ENCODE data around the gene ARHGEF7. TPM values are rescaled to one million over a fixed set of nuclear protein-coding genes. Genes with fewer than 3 reads are reported as not detected.
"Not testable (repeated sequence)": the region's sequence is repeated elsewhere in the genome, so short reads cannot be mapped to it uniquely, and the experiment has no call there.

Gene ARHGEF7
- total RNA-seq, 2 donors from 2014 or later, result 49.5 to 53.5 TPM

DNA sequence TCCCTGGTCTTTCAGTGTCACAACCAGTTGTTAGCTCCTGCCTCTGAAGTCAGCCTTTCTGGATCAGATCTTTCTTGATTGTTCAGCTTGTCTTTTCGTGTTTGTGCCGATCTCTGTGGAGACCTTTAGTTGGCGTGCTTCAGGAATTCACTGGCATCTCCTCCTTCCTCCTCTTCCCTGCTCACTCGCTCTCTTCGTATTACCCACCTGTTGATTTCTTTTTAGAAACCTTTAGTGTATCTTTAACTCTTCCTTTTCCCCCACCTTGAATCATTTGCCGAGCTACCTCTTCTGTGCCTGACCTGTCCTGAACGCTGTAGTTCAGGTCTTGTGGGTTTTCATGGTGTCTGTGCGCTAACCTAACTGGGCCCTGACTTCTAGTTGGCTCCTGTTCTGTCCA, 141.3 kb downstream of the ARHGEF7 start:
- H3K4me1 ChIP-seq (ENCODE audit: control insufficient read depth, insufficient read depth, low read length), result peaks cover 23% of the 10 kb centered on the region
- peaks cover 21% of the 10 kb centered on the region for H3K4me1 Mint-ChIP-seq
- peaks cover 32% of the 10 kb centered on the region for H3K36me3 ChIP-seq (ENCODE audit: control insufficient read depth, insufficient read depth, low read length)
- H3K4me3 Mint-ChIP-seq, result no peak overlapping the region
- H3K27me3 ChIP-seq (ENCODE audit: control insufficient read depth, insufficient read depth, low read length, poor library complexity, severe bottlenecking), result no peaks in the 10 kb centered on the region
- peaks cover 37% of the 10 kb centered on the region for H3K36me3 Mint-ChIP-seq (ENCODE audit: low read depth)
- no peak overlapping the region for H3K27ac ChIP-seq (ENCODE audit: low read depth, low read length)
- no peaks in the 10 kb centered on the region for H3K9me3 Mint-ChIP-seq
- 95 to 97% methylated on average over 8 of the region's 8 CpGs for WGBS, 2 experiments (ENCODE audit: insufficient coverage in 1 of 2, insufficient read length in 1 of 2)
- no peaks in the 10 kb centered on the region for H3K27me3 Mint-ChIP-seq (ENCODE audit: insufficient read depth)
- no peak for DNase-seq
- H3K9ac ChIP-seq (ENCODE audit: extremely low read depth, low read length, poor library complexity, severe bottlenecking), result no peak overlapping the region
- peak overlapping the region; percentile 32 for H3K4me3 ChIP-seq (ENCODE audit: low read length)
- TF ChIP-seq, protein P1, sequence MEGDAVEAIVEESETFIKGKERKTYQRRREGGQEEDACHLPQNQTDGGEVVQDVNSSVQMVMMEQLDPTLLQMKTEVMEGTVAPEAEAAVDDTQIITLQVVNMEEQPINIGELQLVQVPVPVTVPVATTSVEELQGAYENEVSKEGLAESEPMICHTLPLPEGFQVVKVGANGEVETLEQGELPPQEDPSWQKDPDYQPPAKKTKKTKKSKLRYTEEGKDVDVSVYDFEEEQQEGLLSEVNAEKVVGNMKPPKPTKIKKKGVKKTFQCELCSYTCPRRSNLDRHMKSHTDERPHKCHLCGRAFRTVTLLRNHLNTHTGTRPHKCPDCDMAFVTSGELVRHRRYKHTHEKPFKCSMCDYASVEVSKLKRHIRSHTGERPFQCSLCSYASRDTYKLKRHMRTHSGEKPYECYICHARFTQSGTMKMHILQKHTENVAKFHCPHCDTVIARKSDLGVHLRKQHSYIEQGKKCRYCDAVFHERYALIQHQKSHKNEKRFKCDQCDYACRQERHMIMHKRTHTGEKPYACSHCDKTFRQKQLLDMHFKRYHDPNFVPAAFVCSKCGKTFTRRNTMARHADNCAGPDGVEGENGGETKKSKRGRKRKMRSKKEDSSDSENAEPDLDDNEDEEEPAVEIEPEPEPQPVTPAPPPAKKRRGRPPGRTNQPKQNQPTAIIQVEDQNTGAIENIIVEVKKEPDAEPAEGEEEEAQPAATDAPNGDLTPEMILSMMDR (conservative IDR thresholded peaks at IDR 0.05), result no peak
- peaks cover 13% of the 10 kb centered on the region for H3K9me3 ChIP-seq (ENCODE audit: control insufficient read depth, low read length)
- peak overlapping the region; percentile 8 for H3K27ac Mint-ChIP-seq

DNA sequence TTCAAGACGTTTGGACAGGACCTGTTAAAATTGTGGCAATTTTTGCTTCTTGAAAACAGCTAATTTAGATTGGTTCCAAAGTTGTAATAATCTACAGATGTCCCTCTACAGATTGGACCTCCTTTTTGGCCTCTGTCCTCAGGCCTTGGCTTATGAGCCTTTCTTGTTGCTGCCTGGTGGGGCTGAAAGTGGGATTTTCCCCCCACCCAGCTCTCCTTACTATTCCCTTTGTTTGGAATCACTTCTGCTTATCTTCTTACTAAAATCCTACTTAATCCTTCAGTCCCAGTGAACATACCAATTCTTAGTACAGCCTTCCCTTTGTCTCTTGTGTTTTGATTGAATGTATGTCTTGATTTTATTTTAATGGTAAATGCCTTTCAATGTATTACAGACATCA, 141.8 kb downstream of the ARHGEF7 start:
- peak overlapping the region; percentile 32 for H3K4me3 ChIP-seq (ENCODE audit: low read length)
- H3K36me3 ChIP-seq (ENCODE audit: control insufficient read depth, insufficient read depth, low read length), result peaks cover 32% of the 10 kb centered on the region
- no peak overlapping the region for H3K4me3 Mint-ChIP-seq
- no peaks in the 10 kb centered on the region for H3K9me3 Mint-ChIP-seq
- H3K4me1 Mint-ChIP-seq, result peaks cover 16% of the 10 kb centered on the region
- peaks cover 13% of the 10 kb centered on the region for H3K9me3 ChIP-seq (ENCODE audit: control insufficient read depth, low read length)
- peaks cover 37% of the 10 kb centered on the region for H3K36me3 Mint-ChIP-seq (ENCODE audit: low read depth)
- TF ChIP-seq, protein P1 (conservative IDR thresholded peaks at IDR 0.05), result no peak
- 81 to 90% methylated on average over 1 of the region's 1 CpG for WGBS, 2 experiments (ENCODE audit: insufficient coverage in 1 of 2, insufficient read length in 1 of 2)
- H3K27ac Mint-ChIP-seq, result no peak overlapping the region
- H3K9ac ChIP-seq (ENCODE audit: extremely low read depth, low read length, poor library complexity, severe bottlenecking), result no peak overlapping the region
- no peak for DNase-seq
- no peaks in the 10 kb centered on the region for H3K27me3 ChIP-seq (ENCODE audit: control insufficient read depth, insufficient read depth, low read length, poor library complexity, severe bottlenecking)
- no peak overlapping the region for H3K27ac ChIP-seq (ENCODE audit: low read depth, low read length)
- no peaks in the 10 kb centered on the region for H3K27me3 Mint-ChIP-seq (ENCODE audit: insufficient read depth)
- peaks cover 19% of the 10 kb centered on the region for H3K4me1 ChIP-seq (ENCODE audit: control insufficient read depth, insufficient read depth, low read length)

DNA sequence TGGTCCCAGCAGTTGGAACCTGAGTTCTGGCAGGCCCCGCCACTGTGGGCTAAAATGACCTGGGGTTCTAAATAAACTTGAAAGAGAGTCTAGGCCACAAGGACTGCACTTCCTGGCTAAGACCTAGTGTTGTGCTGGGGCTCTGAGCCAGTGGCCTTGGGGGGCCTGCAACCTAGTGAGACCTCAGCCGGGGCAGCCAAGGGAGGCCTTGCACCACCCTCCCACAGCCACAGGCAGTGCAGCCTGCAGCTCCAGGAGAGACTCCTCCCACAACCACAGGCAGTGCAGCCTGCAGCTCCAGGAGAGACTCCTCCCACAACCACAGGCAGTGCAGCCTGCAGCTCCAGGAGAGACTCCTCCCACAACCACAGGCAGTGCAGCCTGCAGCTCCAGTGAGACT, 142.8 kb downstream of the ARHGEF7 start:
- Mint-ChIP-seq H3K4me1 (peaks cover 16% of the 10 kb centered on the region), H3K36me3 (ENCODE audit: low read depth) (peaks cover 40% of the 10 kb centered on the region)
- not testable (repeated sequence) for H3K4me3 Mint-ChIP-seq; H3K27me3 ChIP-seq (ENCODE audit: control insufficient read depth, insufficient read depth, low read length, poor library complexity, severe bottlenecking); H3K4me3 ChIP-seq (ENCODE audit: low read length); H3K27me3 Mint-ChIP-seq (ENCODE audit: insufficient read depth); H3K9ac ChIP-seq (ENCODE audit: extremely low read depth, low read length, poor library complexity, severe bottlenecking); H3K27ac ChIP-seq (ENCODE audit: low read depth, low read length); H3K9me3 Mint-ChIP-seq; H3K27ac Mint-ChIP-seq
- Histone ChIP-seq H3K36me3 (ENCODE audit: control insufficient read depth, insufficient read depth, low read length) (peaks cover 32% of the 10 kb centered on the region), H3K9me3 (ENCODE audit: control insufficient read depth, low read length) (peaks cover 13% of the 10 kb centered on the region), H3K4me1 (ENCODE audit: control insufficient read depth, insufficient read depth, low read length) (peaks cover 13% of the 10 kb centered on the region)
- WGBS, 2 experiments (ENCODE audit: insufficient coverage in 1 of 2, insufficient read length in 1 of 2), result 86 to 94% methylated on average over 1 to 2 of the region's 2 CpGs
- DNase-seq, result peak; percentile 30

DNA sequence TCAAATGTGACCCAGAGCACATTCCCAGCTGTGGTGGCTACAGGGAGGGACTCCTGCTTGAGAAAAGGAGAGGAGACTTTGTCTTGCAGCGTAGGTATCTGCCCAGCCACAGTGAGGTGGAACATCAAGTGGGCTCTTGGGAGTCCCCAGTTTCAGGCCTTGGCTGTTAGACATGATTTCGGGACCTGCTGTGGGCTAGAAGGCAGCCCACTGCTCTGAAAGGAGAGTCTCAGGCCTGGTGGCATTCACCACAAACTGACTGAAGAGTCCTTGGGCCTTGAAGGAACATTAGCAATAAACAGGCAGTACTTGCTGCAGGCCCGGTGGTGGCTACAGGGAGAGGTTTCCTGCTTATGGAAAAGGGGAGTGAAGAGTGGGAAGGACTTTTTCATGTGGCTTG, 143.5 kb downstream of the ARHGEF7 start:
- no peak for DNase-seq
- Histone ChIP-seq H3K4me3 (ENCODE audit: low read length) (no peak overlapping the region), H3K9ac (ENCODE audit: extremely low read depth, low read length, poor library complexity, severe bottlenecking) (no peak overlapping the region), H3K4me1 (ENCODE audit: control insufficient read depth, insufficient read depth, low read length) (peaks cover 10% of the 10 kb centered on the region), H3K9me3 (ENCODE audit: control insufficient read depth, low read length) (peaks cover 13% of the 10 kb centered on the region), H3K27ac (ENCODE audit: low read depth, low read length) (no peak overlapping the region), H3K36me3 (ENCODE audit: control insufficient read depth, insufficient read depth, low read length) (peaks cover 32% of the 10 kb centered on the region), H3K27me3 (ENCODE audit: control insufficient read depth, insufficient read depth, low read length, poor library complexity, severe bottlenecking) (no peaks in the 10 kb centered on the region)
- peaks cover 17% of the 10 kb centered on the region for H3K4me1 Mint-ChIP-seq
- peaks cover 38% of the 10 kb centered on the region for H3K36me3 Mint-ChIP-seq (ENCODE audit: low read depth)
- TF ChIP-seq, protein P1 (conservative IDR thresholded peaks at IDR 0.05), result no peak
- 91 to 94% methylated on average over 3 of the region's 3 CpGs for WGBS, 2 experiments (ENCODE audit: insufficient coverage in 1 of 2, insufficient read length in 1 of 2)
- no peaks in the 10 kb centered on the region for H3K27me3 Mint-ChIP-seq (ENCODE audit: insufficient read depth)
- H3K9me3 Mint-ChIP-seq, result no peaks in the 10 kb centered on the region
- H3K27ac Mint-ChIP-seq, result no peak overlapping the region
- H3K4me3 Mint-ChIP-seq, result no peak overlapping the region
